ENCODE measurements around the gene MTMR1.

MTMR1 gene

DNA sequence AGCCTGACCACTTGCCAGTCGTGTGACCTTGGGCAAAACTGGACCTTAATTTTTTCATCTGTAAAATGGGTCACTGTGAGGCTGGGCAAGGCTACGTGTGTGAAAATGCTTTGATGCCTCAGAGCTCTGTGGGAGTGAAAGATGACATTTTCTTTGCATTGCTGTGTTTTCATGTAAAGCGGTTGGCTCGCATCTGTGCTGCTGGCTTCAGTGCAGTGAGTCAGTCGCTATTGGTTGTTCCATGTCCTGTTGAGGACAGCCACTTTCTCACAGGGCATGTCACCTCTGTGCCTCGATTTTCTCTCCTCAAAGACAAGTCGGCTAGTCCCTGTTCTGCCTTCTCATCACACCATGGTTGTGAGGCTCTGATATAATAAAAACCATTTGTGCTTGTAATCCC is 4.4 kb downstream of the MTMR1 start:
- no peak for DNase-seq

DNA sequence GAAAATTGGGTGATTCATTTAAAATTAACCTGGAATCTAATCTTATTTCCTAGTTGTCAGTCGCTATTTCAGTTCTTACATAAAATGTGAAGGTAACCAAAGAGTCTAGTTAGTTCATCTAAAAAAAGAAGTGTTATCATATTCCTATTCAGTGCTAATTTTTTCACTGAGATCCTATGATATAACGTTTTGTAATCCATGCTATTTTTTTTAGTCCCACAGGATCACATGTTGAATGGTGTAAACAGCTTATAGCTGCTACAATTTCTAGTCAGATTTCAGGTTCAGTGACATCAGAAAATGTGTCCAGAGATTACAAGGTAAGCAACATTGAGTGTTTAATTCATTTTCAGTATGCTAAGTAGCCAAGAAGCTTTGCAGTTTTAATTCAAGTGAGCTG is 5.8 kb downstream of the MTMR1 start:
- no peak for DNase-seq

DNA sequence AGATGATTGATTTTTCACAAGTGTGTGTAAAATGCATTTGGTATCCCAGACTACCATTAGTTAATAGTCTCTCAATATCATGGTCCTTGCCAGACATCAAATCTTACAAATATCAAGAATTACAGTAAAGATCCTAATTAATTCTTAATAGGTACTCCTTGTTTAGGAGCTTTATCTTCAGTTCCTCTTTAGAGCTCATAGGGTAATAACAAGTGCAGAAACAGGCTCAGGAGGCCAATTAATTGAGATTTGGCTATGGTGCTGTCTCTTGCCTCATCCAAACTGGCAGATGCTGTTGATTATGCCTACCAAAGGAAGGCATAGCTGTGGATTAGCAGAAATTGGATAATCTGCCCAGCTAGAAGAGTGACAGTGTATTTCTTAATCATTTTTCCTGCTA is 6.9 kb downstream of the MTMR1 start:
- no peak for DNase-seq

DNA sequence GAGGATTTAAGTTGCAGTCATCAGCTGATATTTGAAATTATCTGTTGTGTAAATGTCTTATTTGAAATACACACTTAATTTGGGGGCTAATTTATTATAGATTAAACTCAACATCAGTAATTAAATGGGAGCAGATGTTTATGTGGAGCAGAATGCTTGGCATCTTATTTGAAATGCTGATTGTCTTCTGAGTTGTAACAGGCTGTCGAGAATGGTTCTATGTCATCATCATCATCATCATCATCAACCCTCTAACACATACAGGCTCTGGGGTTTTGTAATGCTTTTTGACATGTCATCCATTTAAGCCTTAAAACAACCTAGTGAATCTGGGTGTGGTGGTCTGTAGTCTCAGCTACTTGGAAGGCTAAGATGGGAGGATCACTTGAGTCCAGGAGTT is 8.2 kb downstream of the MTMR1 start:
- DNase-seq = no peak

DNA sequence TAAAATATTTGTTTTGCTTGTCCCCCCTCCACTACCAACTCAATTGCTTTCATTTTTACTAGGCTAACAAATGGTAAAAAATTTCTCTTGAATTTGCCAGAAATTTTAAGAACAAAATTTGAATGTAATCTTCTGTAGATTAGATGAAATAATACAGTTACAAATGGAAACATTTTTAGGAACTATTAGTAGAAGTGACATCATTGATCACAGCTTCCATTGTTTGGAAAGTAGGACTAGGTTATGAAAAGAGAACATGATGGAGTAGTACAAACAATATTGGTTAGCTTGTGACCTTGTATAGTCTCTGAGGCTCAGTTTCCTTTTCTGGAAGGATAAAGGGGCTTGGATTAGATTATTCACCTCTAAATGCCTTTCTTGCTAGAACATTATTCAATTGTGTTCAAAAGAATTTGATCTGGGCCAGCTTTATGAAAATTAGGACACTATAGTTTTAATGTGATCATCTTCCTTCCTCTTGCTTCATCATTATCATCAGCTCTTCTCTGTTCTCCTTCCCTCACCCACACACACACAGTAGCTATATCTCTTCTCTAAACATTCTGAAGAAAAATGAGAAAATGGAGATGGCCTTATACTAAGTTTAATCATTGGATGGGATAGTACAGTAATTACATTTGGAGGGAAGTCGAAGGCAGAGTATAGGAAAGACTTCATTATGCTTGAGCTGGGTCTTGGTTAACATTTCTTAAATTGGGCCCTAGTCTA is 9.9 kb downstream of the MTMR1 start:
- no peak for DNase-seq

DNA sequence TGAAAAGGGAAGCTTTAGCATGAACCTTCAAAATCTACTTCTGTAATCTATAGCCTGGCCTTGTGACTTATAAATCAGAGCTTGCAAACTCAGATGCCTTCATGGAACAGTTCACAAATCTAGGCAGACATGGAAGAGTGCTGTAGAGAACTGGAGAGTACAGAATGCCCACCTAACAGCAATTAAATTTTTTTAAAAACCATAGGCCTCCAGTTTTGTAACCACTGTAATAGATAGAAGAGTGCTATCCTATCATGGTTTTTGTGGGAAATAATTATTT is 10.4 kb downstream of the MTMR1 start:
- DNase-seq = no peak

DNA sequence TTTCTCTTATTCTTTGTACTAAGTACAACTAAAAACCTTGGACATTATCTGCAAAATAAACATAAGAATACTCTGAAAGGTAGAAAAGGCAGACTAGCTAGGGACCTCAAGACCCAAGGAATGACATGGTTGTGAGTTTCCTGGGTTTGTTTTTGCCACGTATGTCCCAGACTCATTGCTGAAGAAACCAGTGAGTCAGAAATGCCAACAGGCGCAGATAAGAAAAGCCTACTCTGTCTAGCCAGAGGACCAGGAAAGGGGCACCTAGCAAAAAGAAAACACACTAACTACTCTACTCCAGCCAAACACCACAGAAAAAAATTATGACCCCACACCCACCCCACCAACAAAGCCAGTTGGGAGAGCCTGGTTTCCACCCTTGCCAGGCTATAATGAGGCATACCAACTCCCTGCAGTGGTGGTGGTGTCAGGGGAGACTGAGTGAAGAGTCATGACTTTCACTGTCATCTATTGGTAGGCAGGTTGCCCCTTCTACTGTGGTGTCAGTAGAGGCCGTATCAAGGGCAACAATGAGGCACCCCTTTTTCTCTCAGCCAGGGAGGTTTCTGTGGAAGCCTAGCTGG is 10.9 kb downstream of the MTMR1 start:
- peak; percentile 8 for DNase-seq

DNA sequence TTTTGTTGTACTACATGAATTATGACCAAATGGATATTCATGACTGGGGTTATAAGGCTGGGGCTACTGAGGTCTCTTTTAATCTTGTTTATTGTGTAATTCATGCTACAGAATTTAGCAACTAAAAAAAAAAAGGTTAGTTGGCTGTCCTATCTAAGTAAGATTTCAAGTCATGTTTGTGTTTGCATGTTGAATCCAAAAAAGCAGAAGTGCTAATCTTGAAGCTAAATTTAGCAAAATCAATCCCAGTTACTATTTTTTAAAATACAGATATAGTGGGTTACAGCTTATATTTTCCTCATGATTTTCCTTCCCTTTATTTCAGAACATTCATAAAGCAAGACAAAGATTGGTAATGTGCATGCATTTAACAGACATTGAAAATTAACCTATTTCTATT is 19.4 kb downstream of the MTMR1 start:
- DNase-seq = no peak

DNA sequence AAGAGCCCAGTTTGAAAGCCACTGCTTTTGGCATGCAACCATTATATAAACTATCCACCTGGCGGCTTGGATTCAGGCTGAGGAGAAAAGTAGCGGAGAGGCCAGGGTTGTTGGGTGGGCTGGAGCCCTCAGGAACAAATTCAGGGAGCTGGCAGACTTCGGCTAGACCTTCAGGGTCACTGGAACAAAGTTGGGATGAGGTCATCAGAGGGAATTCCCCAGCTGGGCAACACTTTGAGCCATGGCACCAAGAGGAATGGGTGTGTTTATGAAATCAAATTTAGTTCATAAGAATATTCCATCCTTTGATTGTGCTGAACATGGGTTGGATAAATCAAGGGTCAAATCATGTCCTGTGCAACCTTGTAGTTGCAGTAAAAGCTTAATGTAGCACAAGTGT is 22.0 kb downstream of the MTMR1 start:
- DNase-seq = no peak

DNA sequence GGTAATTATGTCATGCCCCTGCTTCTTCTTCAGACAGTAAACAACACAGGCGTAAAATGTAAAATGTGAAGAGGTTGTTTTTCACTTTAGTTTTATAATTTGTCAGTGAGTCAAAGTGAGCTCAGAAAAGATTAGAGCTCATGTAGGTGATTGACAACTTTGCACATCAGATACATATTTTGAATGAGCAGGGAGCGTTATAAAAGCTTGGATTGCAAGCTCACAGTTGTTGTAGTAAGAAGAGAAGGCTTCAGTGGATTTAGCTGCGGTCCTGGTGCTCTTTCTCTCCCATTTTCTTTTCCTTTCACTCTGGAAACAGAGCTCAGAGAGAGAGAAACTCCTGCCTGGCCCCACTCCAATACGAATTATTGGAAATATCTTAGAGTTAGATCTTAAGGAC is 26.4 kb downstream of the MTMR1 start:
- DNase-seq = no peak

DNA sequence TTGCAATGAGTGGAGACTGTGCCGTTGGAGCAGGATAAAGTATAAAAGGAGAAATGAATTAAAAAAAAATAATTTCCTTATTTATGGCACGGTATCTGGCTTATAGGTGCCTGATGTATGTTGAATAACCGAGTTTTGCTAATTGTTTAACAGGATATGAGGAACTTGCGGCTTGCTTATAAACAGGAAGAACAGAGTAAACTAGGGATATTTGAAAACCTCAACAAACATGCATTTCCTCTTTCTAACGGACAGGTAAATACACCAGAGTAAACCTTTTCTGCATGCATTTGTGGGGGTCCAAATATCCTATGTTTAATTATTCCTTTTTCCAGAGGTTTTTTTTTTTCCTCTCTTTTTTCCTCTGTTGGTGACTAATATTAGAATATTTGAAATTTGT is 36.8 kb downstream of the MTMR1 start:
- no peak for DNase-seq

DNA sequence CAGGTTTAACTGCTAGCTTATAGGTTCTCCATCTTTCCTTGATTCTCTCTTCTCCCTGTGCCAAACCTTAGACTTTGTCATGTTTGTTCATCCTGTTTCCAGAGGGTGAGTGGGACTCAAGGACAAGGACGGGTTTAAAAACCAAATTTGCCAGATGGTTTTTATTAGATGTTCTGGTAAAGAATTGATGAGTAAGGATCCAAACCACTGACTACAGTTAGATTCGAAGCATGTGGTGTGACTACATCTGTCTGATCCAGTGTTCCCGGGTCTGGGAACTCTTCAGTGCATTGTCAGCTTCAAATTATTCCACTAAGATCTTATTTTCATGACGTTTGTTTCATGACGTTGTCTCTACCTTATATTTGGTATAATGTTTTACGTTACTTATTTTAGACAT is 37.5 kb downstream of the MTMR1 start:
- DNase-seq = no peak

DNA sequence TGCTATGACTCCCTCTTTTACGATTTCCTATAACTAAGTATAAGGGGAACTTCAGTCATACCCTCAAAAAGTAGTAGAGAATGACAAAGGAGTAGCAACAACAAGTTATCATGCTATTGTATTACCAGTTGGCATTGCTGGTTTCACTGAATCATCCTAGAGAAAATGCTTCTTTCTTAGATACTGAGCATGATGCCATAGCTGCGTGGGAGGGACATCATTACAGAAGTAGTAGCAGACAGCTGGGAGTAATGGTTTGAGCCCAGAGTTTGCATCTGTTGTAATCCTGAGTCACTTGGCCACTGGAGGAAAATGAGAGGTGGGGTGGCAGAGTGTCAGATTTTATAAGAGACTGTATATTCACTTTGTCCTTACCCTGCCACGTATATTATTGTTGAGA is 38.6 kb downstream of the MTMR1 start:
- no peak for DNase-seq

DNA sequence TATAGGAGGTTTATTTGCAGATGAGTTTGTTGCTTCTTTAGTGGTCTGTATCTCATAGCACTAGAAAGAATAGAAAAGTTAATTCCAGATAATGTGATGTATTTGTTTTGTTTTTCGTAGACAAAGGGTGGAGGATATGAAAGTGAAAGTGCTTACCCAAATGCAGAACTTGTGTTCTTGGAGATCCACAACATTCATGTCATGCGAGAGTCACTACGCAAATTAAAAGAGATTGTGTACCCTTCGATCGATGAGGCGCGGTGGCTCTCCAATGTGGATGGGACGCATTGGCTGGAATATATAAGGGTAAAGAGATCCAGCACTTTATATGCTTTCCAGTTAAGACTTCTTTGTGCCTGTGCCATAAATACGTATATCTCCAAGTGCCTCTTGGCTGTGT is 43.3 kb downstream of the MTMR1 start:
- peak; percentile 0 for DNase-seq

DNA sequence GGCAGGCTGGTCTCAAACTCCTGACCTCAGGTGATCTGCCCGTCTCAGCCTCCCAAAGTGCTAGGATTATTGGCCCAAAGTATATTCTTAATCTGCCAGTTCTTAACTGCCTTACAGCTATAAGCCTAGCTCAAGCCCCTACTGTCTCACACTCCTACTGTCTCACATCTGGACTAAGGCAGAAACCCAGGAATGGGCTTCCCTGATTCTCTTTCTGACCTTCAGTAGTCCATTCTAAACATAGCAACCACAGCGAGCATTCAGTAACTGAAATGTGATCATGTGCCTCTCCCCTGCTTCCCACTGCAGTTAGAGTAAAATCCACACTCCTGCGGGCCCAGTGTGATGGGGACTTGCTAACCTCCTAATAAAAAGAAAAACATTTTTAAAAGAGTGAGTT is 58.9 kb downstream of the MTMR1 start:
- DNase-seq = no peak

DNA sequence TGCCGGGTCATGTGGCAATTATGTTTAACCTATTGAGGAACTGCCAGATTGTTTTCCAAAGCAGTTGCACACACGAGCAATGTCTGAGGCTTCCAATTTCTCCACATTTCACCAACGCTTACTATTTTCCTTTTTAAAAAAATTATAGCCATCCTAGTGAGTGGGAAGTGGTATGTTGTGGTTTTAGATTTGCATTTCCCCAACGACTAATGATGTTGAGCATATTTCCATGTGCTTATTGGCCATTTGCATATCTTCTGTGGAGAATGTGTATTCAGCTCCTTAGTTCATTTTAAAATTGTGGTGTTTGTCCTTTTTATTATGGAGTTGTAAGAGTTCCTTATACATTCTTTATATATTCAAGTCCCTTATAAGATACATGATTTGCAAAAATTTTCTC is 60.2 kb downstream of the MTMR1 start:
- no peak for DNase-seq

DNA sequence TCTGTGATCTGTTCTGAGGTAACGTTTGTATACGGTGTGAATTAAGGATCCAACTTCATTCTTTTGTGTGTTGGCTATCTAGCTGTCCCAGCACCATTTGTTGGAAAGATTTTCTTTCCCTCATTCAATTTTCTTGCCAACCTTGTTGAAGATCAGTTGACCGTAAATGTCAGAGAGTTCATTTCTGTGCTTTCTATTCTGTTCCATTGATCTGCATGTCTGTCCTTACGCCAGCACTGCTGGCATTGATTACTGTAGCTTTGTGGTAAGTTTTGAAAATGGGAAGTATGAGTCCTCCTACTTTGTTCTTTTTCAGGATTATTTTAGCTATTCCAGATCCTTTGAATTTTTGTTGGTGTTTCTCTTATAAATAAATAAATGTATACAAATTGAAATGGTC is 60.8 kb downstream of the MTMR1 start:
- no peak for DNase-seq

DNA sequence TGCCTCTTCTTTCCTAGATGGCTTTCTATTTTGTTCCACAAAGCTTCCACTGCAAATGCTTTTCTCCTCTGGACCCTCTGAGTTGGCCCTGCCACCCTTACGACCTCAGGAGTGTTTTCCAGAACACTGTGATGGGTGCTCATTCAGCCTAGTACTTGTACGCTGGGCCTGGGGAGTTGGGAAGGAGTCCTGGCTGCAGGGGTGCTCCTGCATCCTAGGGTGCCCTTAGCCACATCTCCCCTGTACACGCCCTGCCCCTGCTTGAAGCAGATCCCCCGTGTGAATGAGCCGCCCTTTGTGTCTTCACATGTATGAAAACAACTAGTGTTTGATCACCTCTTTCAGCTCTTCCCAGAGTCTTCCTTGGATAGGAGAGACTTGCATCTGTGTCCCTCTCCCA is 64.2 kb downstream of the MTMR1 start:
- no peak for DNase-seq

DNA sequence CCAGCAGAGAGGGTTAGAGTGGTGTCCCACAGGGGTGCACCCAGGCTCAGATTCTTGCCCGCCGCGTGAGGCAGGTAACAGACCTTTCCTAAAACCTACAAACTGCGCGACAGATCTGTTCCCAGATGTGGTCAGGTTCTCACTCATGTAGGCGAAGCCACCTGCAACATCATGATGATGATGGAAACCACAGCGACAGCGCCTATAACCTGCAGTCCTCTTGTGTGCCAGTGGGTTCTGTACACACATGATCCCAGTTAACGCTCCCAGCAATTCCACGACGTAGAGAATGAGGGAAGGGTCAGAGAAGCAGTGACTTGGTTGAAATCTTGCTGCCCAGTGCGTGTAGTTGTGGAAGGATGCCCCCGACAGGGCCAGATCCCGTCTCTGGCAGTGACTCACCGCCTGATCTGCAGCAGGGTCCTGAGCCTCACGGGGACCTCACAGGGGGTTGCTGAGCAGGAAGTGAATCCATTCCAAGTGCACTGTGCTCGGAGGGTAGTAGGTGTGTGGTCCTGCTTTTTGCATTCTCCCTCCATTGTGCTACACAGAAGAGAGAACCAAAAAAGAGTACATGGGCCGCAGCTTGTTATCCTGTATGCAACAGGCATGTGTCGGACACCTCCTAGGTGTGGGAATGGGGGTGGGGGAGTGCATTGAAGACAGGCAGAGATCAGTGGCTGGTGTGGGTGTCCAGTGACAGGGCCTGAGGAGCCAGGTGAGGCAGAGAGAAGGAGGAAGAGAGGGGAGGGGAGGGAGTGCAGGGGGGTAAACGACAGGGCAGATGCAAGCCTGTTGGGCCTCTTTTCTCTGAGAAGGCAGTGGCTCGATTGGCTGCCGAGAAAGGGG is 66.6 kb downstream of the MTMR1 start:
- DNase-seq = no peak

DNA sequence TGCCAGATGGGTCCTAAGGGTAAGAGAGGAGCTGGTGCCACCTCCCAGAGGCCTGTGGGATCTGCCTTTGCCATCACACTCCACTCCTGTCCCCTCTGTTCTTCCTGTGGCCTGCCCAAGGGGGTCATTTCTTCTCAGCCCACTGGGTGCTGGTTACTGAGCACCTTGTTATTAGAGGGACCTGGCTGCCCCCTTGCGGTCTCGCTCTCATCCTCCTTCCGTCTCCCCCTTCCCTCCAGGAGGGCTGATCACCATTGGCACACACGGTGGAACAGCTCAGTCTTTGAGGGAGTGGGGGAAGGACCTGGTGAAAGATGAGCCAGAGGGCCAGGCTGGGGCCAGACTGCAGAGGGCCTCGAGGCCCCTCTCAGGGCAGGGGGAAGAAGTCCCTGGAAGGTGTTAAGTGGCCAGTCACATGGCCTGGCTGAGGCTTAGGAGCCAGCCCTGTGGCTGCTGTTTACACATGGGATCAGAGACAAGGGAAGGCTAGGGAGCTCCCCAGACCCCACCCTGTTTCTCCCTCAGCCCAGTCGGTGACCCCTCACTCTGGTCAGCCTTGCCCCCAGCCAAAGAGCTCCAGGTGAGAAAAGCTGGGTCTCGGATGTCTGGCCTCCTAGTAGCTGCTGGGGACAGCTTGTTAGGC is 68.1 kb downstream of the MTMR1 start:
- no peak for DNase-seq

DNA sequence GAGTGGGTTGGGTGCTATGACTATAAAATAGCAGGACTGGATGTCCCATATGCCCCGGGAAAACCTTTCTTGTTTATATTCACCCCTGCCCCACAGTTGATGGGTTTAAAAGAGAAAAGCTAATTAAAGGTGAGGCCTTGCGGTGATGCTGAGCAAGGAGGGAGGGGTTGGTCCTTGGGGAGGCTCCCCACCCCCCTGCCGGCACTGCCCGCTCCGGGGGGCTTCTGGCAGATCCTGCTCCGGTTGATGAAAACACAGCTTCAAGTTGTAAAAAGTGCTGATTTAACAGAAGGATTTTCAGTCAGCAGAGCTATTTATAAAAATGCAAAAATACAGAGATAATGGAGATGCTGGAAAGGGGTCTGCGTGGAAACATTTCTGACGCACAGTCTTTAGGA is 68.6 kb downstream of the MTMR1 start:
- DNase-seq = no peak

DNA sequence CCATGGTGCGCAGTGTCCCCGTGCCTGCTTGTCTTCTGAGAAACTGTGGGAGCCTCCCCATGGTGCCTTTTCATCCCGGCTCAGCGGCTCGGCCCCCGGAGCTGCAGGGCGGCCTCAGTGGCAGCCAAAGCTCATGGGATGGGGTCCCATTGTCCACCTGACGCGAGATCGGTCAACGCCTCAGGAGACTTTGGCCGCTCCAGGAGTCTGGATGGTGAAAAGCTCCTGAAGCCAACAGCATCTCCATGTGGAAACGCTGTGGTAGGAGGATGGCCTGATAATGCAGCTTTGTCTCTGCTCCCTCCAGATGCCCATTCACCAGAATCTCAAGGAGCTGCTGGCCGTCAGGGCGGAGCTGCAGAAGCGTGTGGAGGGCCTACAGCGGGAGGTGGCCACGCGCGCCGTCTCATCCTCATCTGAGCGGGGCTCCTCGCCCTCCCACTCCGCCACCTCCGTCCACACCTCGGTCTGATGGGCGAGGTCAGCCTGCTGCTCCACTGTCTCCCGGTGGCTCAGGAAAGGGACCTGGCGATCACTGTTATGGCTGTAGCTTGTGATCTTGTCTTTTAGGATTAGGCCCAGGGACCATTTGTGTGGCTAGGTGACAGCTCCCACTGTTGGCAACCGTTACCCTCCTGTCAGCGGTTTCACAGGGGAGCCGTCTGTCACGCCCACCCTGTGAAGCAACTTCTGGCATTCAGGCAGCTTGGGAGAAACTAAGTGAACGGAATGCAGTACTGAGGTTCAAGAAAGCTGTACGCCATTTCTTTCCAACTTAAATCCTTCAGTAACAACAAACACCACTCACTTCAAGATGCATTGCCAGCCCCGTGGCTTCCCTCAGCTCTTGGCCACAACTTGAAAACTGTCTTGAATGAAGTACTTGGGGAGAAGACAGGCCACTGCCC is 69.3 kb downstream of the MTMR1 start:
- no peak for DNase-seq

DNA sequence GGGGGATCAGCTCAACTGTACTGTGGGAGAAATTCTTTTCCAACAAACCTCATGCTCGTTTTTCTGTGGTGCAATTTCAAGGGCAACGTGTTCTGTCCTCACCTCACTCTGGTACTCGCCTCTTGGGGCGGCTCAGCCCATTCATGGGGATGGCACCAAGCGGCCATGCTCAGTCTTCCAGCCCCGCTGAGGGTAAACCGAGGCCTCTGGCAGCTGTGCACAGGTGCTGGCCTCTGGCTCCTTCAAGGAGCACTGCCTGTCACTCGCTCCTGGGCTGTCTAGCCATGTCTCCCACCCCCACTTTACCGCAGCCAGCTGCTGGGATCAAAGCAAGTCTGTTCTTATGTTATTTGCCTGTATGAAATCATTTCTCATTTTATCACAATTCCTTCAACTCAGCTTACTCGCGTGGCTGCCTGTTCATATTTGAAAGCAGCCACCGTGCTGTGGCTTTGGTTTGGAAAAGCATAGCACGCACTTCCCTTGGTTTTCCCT is 70.2 kb downstream of the MTMR1 start:
- no peak for DNase-seq
